DND-41 (cell line): Measurements from ENCODE around the gene SIRT3.

Source experiments
- ATAC-seq: fragments of 200-7000 bp; cut with Tn5 transposase; 3 replicates; pipeline ENCODE4 v1.9.1; 2021; ENCODE audit warnings: low read depth; ENCODE audit not compliant: insufficient read depth
- DNase-seq: peaks from one replicate; pipeline ENCODE4 v3.0.0-alpha.2; 2020
- H2AFZ ChIP-seq: 2 replicates; pipeline ENCODE4 v1.6.0; 2012; ENCODE audit warnings: low read depth, low read length
- H3K27ac ChIP-seq: 2 replicates; pipeline ENCODE4 v1.5.1; 2012; ENCODE audit warnings: low read length, inconsistent platforms
- H3K27me3 ChIP-seq: fragments of 200-600 bp; sonication (generic); 2 replicates; pipeline ENCODE4 v1.6.0; 2012; ENCODE audit warnings: low read length, mild to moderate bottlenecking, inconsistent platforms; ENCODE audit not compliant: insufficient read depth, poor library complexity
- H3K36me3 ChIP-seq: 2 replicates; pipeline ENCODE4 v1.5.1; 2012; ENCODE audit warnings: low read length, inconsistent platforms; ENCODE audit not compliant: insufficient read depth
- H3K4me1 ChIP-seq: 2 replicates; pipeline ENCODE4 v1.5.1; 2012; ENCODE audit warnings: mild to moderate bottlenecking, low read length; ENCODE audit not compliant: insufficient read depth
- H3K4me2 ChIP-seq: 2 replicates; pipeline ENCODE4 v1.6.0; 2012; ENCODE audit warnings: mild to moderate bottlenecking, moderate library complexity, low read length, inconsistent platforms; ENCODE audit not compliant: insufficient read depth
- H3K4me3 ChIP-seq, 2 experiments: fragments of 200-600 bp in 1 of 2; shearing (Covaris generic) in 1 of 2; 2 replicates each; pipeline ENCODE4 v1.5.1; 2012 to 2016; ENCODE audit warnings: inconsistent platforms in 2 of 2, low read length in 2 of 2, mild to moderate bottlenecking in 2 of 2, low read depth in 1 of 2, moderate library complexity in 1 of 2
- H3K79me2 ChIP-seq: 2 replicates; pipeline ENCODE4 v1.6.0; 2012; ENCODE audit warnings: low read length, inconsistent platforms; ENCODE audit not compliant: insufficient read depth
- H3K9ac ChIP-seq: 2 replicates; pipeline ENCODE4 v1.6.0; 2012; ENCODE audit warnings: low read depth, mild to moderate bottlenecking, inconsistent platforms, low read length, moderate library complexity
- H3K9me3 ChIP-seq: 2 replicates; pipeline ENCODE4 v1.5.1; 2012; ENCODE audit warnings: low read length, moderate library complexity, mild to moderate bottlenecking, inconsistent platforms; ENCODE audit not compliant: insufficient read depth, severe bottlenecking
- H4K20me1 ChIP-seq: 2 replicates; pipeline ENCODE4 v1.6.0; 2012; ENCODE audit warnings: low read length; ENCODE audit not compliant: insufficient read depth
- CTCF ChIP-seq: IDR thresholded peaks from 2 replicates; pipeline ENCODE4 v1.5.1; 2012; ENCODE audit warnings: borderline replicate concordance, low read length, moderate library complexity, mild to moderate bottlenecking; ENCODE audit not compliant: poor library complexity, severe bottlenecking; ENCODE audit errors: extremely low read depth
- EZH2 ChIP-seq: IDR thresholded peaks from 3 replicates; pipeline ENCODE4 v1.6.1; 2012; ENCODE audit warnings: borderline replicate concordance, low read depth, mild to moderate bottlenecking, moderate library complexity, low read length, inconsistent platforms; ENCODE audit not compliant: severe bottlenecking

The SIRT3 gene

GRCh38 chr11:204587-205109 is 31.5 kb downstream of the SIRT3 start:
- Histone ChIP-seq H2AFZ (no peak overlapping the region), H3K4me1 (peaks cover 24% of the 10 kb centered on the region), H3K27me3 (no peaks in the 10 kb centered on the region), H3K36me3 (peaks cover 29% of the 10 kb centered on the region), H3K9me3 (no peaks in the 10 kb centered on the region), H3K27ac (no peak overlapping the region), H4K20me1 (peaks cover 39% of the 10 kb centered on the region), H3K4me2 (no peak overlapping the region; the same call in 1 of the 2 replicates), H3K4me3 (no peak overlapping the region), H3K9ac (no peak overlapping the region), H3K79me2 (peaks cover 43% of the 10 kb centered on the region)
- DNase-seq (peak; percentile 4), ATAC-seq (no peak)
- TF ChIP-seq CTCF (no peak), EZH2 (no peak)

- H3K4me1 ChIP-seq = peaks cover 19% of the 10 kb centered on the region
- no peaks in the 10 kb centered on the region for H3K9me3 ChIP-seq
- no peak overlapping the region for H3K9ac ChIP-seq
- ATAC-seq (no peak), DNase-seq (peak; percentile 2)
- H2AFZ ChIP-seq = no peak overlapping the region
- H3K79me2 ChIP-seq = peaks cover 37% of the 10 kb centered on the region
- peaks cover 23% of the 10 kb centered on the region for H3K36me3 ChIP-seq
- no peak overlapping the region for H3K4me3 ChIP-seq
- H3K27me3 ChIP-seq = no peaks in the 10 kb centered on the region
- TF ChIP-seq CTCF = no peak
- no peak for TF ChIP-seq EZH2
- no peak overlapping the region for H3K27ac ChIP-seq
- H3K4me2 ChIP-seq = no peak overlapping the region
- H4K20me1 ChIP-seq = peaks cover 36% of the 10 kb centered on the region
These were observed 32.1 kb downstream of the SIRT3 start for GRCh38 chr11:203945-204586.

GRCh38 chr11:203056-203944 is 32.8 kb downstream of the SIRT3 start:
- Histone ChIP-seq H3K36me3 (peaks cover 21% of the 10 kb centered on the region), H3K27ac (no peak overlapping the region), H3K9me3 (no peaks in the 10 kb centered on the region), H2AFZ (no peak overlapping the region), H3K4me2 (no peak overlapping the region), H3K4me3 (no peak overlapping the region), H4K20me1 (peaks cover 37% of the 10 kb centered on the region), H3K79me2 (peaks cover 31% of the 10 kb centered on the region), H3K4me1 (peaks cover 17% of the 10 kb centered on the region), H3K9ac (no peak overlapping the region), H3K27me3 (no peaks in the 10 kb centered on the region)
- TF ChIP-seq CTCF (no peak), EZH2 (no peak)
- DNase-seq (peak; percentile 3), ATAC-seq (no peak)
